Tibial nerve (tissue), 4 donors: ENCODE data around the gene NQO1.

Experiments used
- CTCF ChIP-seq, 5 experiments: fragments of 200-600 bp in 3 of 5; fragments of 450-650 bp in 2 of 5; sonication (generic) in 3 of 5; IDR thresholded peaks; one replicate each; pipeline ENCODE4 v1.5.1; 2016 to 2019; ENCODE audit warnings: antibody characterized with exemption in 5 of 5, mild to moderate bottlenecking in 3 of 5, moderate library complexity in 2 of 5
- EP300 ChIP-seq, 2 donors: sonication (generic); formaldehyde crosslinking; IDR thresholded peaks; one replicate each; pipeline ENCODE4 v1.6.1; 2017; ENCODE audit warnings: antibody characterized with exemption in 2 of 2, mild to moderate bottlenecking in 1 of 2
- POLR2A ChIP-seq, 2 donors: fragments of 450-650 bp; IDR thresholded peaks; one replicate each; pipeline ENCODE4 v1.6.1; 2017; ENCODE audit warnings: antibody characterized with exemption in 2 of 2, mild to moderate bottlenecking in 2 of 2, moderate library complexity in 2 of 2

- no peak for TF ChIP-seq POLR2A (IDR thresholded peaks at IDR 0.05)
- TF ChIP-seq EP300 (IDR thresholded peaks at IDR 0.05) = no peak
- no peak for TF ChIP-seq CTCF (IDR thresholded peaks at IDR 0.05)
Measured at GRCh38 chr16:69662901-69663300, 63.5 kb downstream of the NQO1 start.
